Renal cortical epithelial cell (primary cell): ENCODE data around the gene SGSH. TPM values are rescaled to one million over a fixed set of nuclear protein-coding genes. Genes with fewer than 3 reads are reported as not detected.
A peak's percentile ranks its signal among the peaks of the same experiment; 100 is the strongest.

ENCODE experiments used
- DNase-seq: peaks from one replicate; pipeline ENCODE4 v3.0.0-alpha.2; 2011; ENCODE audit warnings: low read depth
- total RNA-seq: library from RNA; depleted of rRNA; stranded (reverse); fragments of >200 nt; gene quantifications from 2 replicates; pipeline ENCODE4 v1.2.3, GENCODE V29; 2014

SGSH gene
- total RNA-seq, 1 donor from 2014 or later = 30.1 TPM

DNA sequence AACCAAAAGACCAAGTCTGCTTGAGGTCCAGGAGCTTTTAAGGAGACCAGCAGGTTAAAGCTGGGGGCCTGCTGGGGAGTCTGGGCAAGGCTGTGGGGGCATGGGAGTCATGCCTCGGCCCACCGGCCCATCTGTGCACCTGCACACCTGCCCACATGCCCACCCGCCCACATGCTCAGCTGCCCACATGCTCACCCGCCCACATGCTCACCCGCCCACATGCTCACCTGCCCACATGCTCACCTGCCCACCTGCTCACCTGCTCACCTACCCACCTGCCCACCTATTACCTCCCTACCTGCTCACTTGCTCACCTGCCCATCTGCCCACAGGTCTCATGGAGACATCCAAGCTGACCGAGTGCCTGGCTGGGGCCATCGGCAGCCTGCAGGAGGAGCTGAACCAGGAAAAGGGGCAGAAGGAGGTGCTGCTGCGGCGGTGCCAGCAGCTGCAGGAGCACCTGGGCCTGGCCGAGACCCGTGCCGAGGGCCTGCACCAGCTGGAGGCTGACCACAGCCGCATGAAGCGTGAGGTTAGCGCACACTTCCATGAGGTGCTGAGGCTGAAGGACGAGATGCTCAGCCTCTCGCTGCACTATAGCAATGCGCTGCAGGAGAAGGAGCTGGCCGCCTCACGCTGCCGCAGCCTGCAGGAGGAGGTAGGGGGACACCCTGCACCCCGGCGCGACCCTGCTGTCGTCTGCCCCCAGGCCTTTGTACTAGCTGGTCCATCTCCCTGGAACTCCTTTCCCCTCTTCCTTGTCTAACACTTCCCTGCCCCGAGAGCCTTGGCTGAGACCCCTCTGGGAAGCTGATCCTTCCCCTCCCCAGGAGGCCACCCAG, 36.3 kb downstream of the SGSH start:
- DNase-seq = no peak

DNA sequence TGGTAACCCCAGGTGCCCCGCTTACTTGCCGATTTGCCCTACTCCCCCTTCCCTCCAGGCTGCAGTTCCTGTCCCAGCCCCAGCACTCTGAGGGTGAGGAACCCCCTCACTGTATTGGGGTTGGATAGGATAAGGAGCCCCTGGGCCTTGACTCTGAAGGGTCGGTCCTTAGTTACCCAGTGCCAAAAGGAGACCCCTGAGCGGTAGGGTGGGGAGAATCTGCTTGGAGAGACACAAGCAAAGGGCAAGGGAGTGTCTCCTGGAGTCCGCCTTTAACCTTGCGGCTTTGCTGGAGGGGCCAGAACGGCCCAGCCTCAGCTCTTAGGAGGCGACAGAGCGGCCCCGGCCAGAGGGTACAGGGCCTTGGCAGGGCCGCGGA, 37.3 kb downstream of the SGSH start:
- DNase-seq = no peak

DNA sequence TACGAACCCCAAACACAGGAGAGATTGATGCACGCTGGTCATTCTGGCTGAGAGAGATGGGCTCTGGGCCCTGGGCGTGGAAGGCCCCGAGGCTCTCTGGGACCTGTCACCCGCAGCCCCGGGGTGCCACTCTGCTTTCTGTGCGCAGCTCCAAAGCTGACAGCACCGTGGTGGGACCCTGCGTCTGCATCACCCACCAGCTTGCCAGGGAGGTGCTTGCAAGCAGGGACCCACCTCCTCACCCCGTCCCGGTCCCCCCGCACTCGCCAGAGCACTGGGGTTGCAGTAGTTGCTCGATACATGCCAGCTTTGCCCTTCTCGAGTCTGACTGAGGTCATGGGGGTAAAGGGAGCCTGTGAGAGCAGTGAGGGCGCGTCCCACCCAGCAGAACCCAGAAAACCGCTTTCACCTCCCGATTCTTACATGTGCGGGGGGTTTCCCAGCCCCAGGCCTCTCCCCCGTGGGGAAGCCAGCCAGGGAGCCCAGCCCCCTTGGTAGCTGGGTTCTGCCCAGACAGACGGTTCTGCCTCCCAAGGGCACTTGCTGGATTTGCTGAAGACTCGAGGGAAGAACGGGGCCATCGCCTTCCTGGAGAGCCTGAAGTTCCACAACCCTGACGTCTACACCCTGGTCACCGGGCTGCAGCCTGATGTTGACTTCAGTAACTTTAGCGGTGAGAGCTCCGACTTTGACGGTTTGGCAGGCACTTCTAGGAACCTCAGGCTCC, 37.9 kb downstream of the SGSH start:
- no peak for DNase-seq

DNA sequence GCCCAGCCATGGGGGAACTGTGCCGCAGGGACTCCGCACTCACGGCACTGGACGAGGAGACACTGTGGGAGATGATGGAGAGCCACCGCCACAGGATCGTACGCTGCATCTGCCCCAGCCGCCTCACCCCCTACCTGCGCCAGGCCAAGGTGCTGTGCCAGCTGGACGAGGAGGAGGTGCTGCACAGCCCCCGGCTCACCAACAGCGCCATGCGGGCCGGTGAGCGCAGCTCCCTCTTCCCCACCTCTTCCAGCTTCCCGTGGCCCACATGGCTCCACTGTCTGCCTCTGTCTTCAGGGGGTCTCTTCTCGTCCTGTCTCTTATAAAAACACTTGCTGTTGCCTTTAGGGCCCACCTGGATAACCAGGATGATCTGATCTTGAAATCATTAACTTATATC, 38.7 kb downstream of the SGSH start:
- no peak for DNase-seq

DNA sequence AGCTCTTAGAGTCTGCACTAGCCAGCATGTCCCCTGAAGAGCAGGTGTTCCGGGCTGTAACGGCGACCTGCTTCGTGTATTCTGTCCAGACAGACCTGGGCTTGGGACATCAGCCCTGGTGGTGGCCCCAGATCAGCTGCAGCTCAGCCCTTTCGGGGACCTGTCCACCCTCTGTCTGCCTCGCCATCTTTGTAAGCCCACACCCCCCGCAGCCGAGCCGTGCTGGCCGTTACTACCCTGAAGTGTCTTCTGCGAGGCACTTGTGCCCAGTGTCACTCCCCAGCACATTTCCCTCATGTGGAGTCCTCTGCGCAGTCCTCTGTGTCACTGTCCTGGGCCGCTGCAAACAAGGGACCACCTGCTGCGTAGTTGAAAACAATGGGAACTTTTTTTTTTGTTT, 39.9 kb downstream of the SGSH start:
- no peak for DNase-seq

DNA sequence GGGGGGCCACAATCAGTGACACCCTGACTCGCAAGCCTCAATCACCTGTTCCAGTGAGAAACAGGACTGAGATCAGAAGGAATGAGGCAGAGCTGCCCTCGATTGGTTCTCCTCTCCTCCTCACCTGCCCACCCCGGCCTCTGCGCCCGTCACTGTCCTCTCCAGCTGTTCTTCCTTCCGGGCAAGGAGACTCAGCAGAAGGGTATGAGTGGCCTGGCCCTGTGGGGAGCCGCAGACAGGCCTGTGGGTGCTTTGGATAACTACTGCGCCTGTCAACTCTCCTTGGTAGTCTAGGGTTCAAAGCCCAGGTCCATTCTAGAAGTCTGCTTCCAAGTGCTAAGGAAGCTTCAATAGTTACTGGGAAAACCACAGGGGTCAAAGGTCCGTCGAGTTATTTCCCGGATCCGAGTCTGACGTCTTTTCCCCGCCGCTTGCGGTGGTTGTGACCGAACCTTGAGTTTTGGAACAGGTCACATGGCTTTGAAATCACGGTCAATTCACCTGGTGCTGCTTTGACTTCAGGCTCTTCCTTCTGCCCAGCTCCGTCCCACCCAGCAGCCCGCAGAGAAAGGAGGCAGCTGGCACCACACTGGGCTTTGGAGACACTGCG, 42.0 kb downstream of the SGSH start:
- DNase-seq = no peak

DNA sequence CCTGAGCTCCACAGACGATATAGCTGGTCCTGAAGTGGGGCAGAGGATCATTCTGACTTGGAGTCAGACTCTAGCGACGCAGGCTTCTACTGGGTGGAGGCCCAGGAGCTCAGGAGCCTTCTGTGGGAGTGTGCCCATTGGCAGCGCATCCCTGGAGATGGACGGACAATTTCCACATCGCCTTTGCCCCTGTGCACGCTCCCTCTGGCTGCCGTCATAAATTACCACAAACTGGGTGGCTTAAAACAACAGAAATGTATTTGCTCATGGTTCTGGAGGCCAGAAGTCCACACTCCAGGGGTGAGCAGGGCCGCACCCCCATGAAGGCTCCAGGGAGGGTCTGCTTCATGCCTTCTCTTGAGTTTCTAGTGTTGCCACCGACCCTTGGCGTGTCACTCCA, 43.4 kb downstream of the SGSH start:
- DNase-seq = no peak

DNA sequence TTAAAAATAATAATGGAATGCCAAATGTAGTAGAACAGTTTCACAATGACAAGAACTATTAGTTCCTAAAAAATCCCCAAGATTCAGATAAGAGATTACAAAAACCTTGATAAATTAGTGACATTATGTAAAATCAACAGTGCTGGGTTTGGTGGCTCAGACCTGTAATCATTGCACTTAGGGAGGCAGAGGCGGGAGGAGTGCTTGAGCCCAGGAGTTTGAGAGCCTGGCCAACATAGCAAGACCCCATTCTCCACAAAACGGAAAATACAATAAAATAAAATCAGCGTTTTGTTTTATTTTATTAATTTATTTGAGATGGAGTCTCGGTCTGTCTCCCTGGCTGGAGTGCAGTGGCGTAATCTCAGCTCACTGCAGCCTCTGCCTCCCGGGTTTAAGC, 46.2 kb downstream of the SGSH start:
- no peak for DNase-seq

DNA sequence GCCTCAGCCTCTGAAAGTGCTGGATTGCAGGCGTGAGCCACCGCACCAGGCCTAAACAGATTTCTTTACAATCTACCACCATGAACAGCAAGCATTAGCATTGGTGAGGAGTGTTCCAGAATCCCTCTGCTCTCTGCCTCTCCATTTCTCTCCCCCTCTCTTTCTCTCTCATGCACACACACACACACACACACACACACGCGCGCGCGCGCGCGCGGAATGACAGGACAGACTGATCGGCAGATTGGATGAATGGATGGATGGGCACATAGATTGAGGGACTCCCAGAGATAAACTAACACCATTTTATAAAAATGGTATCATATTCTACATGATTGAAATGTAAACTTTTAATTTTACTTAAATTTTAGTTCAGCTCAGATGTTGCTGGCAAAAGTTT, 47.0 kb downstream of the SGSH start:
- no peak for DNase-seq

DNA sequence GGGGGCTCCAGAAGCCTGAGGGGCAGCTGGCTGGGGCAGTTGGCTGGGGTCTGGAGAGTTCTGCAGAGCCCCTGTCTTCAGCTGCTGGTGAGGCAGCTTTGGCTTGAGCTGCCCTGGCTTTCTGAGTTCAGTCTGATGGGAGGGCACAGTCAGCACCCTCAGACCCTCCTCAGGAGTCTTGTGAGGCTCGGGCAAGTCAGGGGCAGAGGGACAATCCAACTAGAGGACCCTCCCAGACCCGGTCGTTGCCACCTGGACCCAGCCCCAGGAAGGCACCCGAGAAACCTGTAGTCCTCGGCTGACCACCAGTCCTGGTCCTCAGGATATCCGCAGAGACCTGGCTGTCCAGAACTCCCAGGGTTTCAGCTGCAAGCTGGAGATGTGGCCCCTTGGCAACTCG, 48.5 kb downstream of the SGSH start:
- DNase-seq = no peak

DNA sequence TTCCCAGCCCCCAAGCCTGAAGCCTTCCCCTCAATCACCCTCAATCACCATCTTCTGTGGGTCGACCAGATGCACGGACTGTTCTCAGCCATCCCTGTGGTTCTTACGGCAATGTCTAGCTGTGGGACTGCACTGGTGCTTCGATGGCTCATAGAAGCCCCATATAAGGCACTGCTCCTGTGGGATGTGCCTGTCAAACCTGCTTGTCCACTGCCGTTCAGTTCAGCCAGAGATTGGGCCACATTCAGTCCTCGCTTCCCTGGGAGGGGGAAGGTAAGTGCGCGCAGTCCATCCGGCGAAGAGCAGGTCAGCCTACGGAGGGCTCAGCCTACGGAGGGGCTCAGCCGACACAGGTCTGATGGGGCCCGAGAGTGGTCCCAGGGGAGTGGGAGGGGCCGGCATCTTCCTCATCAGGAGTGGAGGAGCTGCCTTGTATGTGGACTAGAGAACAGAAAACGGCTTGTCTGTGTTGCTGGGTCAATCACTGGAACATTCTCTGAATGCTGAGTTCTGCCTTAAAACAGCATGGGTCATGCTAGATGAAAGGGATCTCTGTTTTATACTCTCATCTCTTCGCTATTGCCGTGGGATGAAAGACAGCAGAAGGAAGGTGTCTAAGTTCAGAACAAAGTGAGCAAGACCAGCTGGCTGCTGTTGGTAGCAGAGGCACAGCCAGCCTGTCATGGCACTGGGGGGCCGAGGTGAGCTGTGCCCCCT, 50.2 kb downstream of the SGSH start, which contains the start of gene CARD14:
CARD14 (plus strand) TSS at position 247 of the 717 bp plus-strand sequence. CDS start 11,409 bp downstream, outside the sequence.
- peak; percentile 3 for DNase-seq

DNA sequence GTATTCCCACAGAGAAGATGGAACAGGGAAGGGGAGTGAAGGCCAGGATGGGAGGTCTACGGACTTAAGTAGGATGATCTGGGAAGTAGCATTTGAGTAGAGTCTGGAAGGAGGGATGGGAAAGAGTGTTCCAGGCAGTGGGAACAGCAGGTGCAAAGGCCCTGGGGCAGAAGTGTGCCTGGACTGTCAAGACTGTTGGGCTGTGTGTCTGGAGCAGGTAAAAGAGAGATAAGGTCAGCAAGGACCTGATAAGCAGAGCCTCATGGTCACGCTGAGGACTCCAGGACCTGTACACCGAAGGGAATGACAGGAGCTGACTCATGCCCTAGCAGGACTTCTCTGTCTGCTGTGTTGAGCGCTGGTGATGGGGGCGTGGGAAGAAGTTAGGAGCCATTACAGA, 51.0 kb downstream of the SGSH start:
- DNase-seq = no peak

DNA sequence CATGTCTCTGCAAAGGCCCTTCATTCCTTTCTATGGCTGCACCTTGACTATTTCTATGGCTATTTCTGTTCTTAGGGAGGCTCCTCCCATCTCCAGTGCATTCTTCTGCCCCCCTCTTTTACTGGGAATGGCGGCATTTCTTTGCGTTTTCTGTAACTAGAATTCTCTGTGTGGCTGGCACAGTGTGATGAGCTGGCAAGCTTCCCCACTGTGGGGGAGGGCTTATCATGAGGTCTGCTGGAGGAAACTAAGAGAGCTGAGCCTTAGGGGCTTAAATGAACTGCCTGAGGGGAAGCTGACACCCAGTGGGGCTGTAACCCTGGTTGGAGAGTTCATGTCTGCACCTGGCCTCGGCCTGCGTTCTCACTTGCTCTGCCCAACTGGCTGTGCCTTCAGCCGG, 51.8 kb downstream of the SGSH start:
- DNase-seq = no peak

DNA sequence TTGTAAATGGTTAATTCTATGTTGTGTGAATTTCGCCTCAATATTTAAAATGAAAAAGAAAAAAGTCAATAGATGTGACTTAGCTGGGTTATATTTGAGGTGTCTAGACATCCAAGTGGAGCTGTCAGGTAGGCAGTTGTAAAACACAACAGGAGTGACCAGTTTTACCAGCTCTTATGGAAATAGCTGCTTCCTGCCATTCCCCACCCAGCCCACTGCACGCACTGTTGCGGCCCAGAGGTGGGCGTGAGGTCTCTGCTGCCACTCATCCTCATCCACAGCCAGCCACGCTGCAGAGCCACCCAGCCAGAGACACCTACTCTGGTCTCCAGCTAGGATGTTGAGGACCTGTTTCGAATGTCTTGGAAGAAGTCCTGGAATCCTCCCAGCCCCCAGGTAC, 53.7 kb downstream of the SGSH start:
- no peak for DNase-seq

DNA sequence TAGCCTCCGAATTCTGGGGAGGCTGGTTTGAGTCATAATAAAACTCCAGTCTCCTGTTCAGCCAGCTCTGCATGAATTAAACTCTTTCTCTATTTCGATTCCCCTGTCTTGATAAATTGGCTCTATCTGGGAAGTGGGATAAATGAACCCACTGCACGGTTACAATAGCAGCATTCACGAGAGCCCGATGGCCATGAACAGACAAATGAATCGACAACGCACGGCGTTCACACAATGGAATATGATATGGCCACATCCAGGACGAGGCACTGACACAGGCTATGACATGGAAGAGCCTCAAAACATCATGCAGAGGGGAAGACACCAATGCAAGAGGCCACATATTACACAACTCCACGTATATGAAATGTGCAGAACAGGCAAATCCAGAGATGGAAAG, 55.9 kb downstream of the SGSH start:
- no peak for DNase-seq

DNA sequence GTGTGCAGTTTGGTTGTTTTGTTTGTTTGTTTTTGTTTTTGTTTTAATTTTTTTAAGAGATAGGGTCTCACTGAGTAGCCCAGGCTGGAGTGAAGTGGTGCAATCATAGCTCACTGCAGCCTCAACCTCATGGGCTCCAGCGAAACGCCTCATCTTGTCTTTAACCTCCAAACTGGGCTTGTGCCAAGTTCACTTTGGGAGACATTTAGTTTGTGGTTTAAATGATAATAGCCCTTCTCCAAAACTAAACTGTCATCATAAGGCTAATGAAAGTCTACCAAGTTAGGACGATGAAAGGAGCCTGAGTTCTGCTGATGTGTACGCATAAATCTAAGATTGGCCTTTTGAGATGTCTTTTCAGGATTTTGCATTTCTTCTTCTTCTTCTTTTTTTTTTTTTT, 56.8 kb downstream of the SGSH start:
- DNase-seq = no peak

DNA sequence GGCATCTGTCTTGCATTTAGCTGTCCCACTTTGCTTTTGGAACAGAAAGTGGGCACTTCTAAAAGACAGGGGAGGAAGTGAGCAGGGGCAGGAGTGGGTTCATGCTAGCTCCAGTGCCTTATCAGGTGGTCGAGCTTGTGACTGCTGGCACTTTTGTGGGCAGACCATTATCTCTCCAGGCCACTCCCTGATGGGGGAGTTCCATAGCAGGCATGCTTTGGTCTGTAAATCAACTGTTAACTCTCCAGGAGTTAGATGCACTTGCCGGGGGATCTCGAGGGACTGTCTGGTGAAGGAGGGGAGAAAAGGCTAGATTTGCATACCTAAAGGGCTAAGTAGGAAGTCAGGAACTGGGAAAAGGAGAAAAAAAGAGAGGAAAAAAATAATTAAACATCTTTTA, 59.6 kb downstream of the SGSH start:
- no peak for DNase-seq

Other genes with a start within 250 kb of the SGSH start
- 30.4 and 257 TPM in 2 replicates for gene TBC1D16, start 184.5 kb downstream of the SGSH start, total RNA-seq
- 1.4 and 23.4 TPM in 2 replicates for gene CCDC40, start 183.7 kb downstream of the SGSH start, total RNA-seq
- gene GAA, start 118.8 kb downstream of the SGSH start, total RNA-seq = 12.3 and 117 TPM in 2 replicates
- gene EIF4A3, start 73.2 kb downstream of the SGSH start, total RNA-seq = 130 and 459 TPM in 2 replicates
- 0.05 TPM in 1 of 2 replicates, not detected in the other for gene CARD14, start 50.3 kb downstream of the SGSH start, total RNA-seq
- 4.0 and 26.0 TPM in 2 replicates for gene SLC26A11, start 94 bp upstream of the SGSH start, total RNA-seq
- 182 and 763 TPM in 2 replicates for gene RNF213, start 40.5 kb upstream of the SGSH start, total RNA-seq
- gene ENDOV, start 194.8 kb upstream of the SGSH start, total RNA-seq = 15.5 and 19.2 TPM in 2 replicates